GM21825 (cell line): ENCODE data around the gene SLC25A30.

Experiments used
- ATAC-seq: cut with Tn5 transposase; IDR thresholded peaks from one replicate; pipeline ENCODE4 v1.9.1; 2021; ENCODE audit warnings: mild to moderate bottlenecking, moderate library complexity; ENCODE audit not compliant: unreplicated experiment

SLC25A30 gene

GRCh38 chr13:45417790-45418534, at the start of gene SLC25A30:
TSS of gene SLC25A30 (minus strand) at chr13:45418373. CDS start at chr13:45411425, 6,948 bp downstream.
- peak; percentile 86 for ATAC-seq

GRCh38 chr13:45466359-45466758, 48.2 kb upstream of the SLC25A30 start:
- no peak for ATAC-seq

GRCh38 chr13:45464687-45465453, 46.7 kb upstream of the SLC25A30 start, which contains the start of gene COG3:
TSS of gene COG3 (plus strand) at chr13:45464939. CDS start at chr13:45465037, 98 bp downstream.
- peak; percentile 92 for ATAC-seq

GRCh38 chr13:45464141-45464686, 46.0 kb upstream of the SLC25A30 start:
- no peak for ATAC-seq

GRCh38 chr13:45456196-45456972, 38.2 kb upstream of the SLC25A30 start:
- no peak for ATAC-seq

GRCh38 chr13:45454204-45454603, 36.0 kb upstream of the SLC25A30 start:
- no peak for ATAC-seq

GRCh38 chr13:45451282-45451681, 33.1 kb upstream of the SLC25A30 start:
- no peak for ATAC-seq

GRCh38 chr13:45448965-45449559, 30.9 kb upstream of the SLC25A30 start:
- ATAC-seq: no peak

- ATAC-seq: no peak
Observed at GRCh38 chr13:45447050-45447661, 29.0 kb upstream of the SLC25A30 start.

GRCh38 chr13:45446181-45446580, 28.0 kb upstream of the SLC25A30 start:
- ATAC-seq: no peak

GRCh38 chr13:45445053-45445452, 26.9 kb upstream of the SLC25A30 start:
- ATAC-seq: no peak

GRCh38 chr13:45441633-45442032, 23.5 kb upstream of the SLC25A30 start:
- ATAC-seq: peak; percentile 64

GRCh38 chr13:45439781-45440462, 21.7 kb upstream of the SLC25A30 start:
- no peak for ATAC-seq

GRCh38 chr13:45439008-45439407, 20.8 kb upstream of the SLC25A30 start:
- no peak for ATAC-seq

GRCh38 chr13:45437947-45438346, 19.8 kb upstream of the SLC25A30 start:
- no peak for ATAC-seq

- ATAC-seq: no peak
Observed at GRCh38 chr13:45436953-45437352, 18.8 kb upstream of the SLC25A30 start.

- ATAC-seq: no peak
Observed at GRCh38 chr13:45436332-45436731, 18.2 kb upstream of the SLC25A30 start.

- no peak for ATAC-seq
Observed at GRCh38 chr13:45434556-45435371, 16.6 kb upstream of the SLC25A30 start.

GRCh38 chr13:45433381-45433790, 15.2 kb upstream of the SLC25A30 start:
- no peak for ATAC-seq
